HG02678 (cell line): ENCODE data around the gene TARS1.

Experiments
- ATAC-seq: cut with Tn5 transposase; IDR thresholded peaks from one replicate; pipeline ENCODE4 v1.9.1; 2021; ENCODE audit warnings: mild to moderate bottlenecking, moderate library complexity; ENCODE audit not compliant: unreplicated experiment

TARS1 gene

GRCh38 chr5:33438996-33439395 lies 1.8 kb upstream of the TARS1 start:
- no peak for ATAC-seq

GRCh38 chr5:33439905-33440481 lies 772 bp upstream of the TARS1 start:
- ATAC-seq = no peak

- ATAC-seq = peak; percentile 20
Measured at GRCh38 chr5:33441241-33442177, 744 bp downstream of the TARS1 start.

- no peak for ATAC-seq
Measured at GRCh38 chr5:33444542-33444941, 3.8 kb downstream of the TARS1 start.

- no peak for ATAC-seq
Measured at GRCh38 chr5:33445798-33446197, 5.0 kb downstream of the TARS1 start.

GRCh38 chr5:33448118-33448517 lies 7.4 kb downstream of the TARS1 start:
- ATAC-seq = no peak

- no peak for ATAC-seq
Measured at GRCh38 chr5:33457126-33457525, 16.4 kb downstream of the TARS1 start.

- ATAC-seq = no peak
Measured at GRCh38 chr5:33457817-33458216, 17.1 kb downstream of the TARS1 start.

- ATAC-seq = no peak
Measured at GRCh38 chr5:33460210-33460609, 19.4 kb downstream of the TARS1 start.

- no peak for ATAC-seq
Measured at GRCh38 chr5:33462456-33462855, 21.7 kb downstream of the TARS1 start.

GRCh38 chr5:33465120-33465519 lies 24.4 kb downstream of the TARS1 start:
- ATAC-seq = no peak

- no peak for ATAC-seq
Measured at GRCh38 chr5:33468775-33469435, 28.1 kb downstream of the TARS1 start.

- no peak for ATAC-seq
Measured at GRCh38 chr5:33470544-33470943, 29.8 kb downstream of the TARS1 start.

GRCh38 chr5:33472805-33473409 lies 32.1 kb downstream of the TARS1 start:
- no peak for ATAC-seq

GRCh38 chr5:33474004-33474403 lies 33.2 kb downstream of the TARS1 start:
- ATAC-seq = no peak

GRCh38 chr5:33474931-33475499 lies 34.2 kb downstream of the TARS1 start:
- no peak for ATAC-seq

- ATAC-seq = no peak
Measured at GRCh38 chr5:33475706-33476105, 34.9 kb downstream of the TARS1 start.

- ATAC-seq = no peak
Measured at GRCh38 chr5:33476992-33477391, 36.2 kb downstream of the TARS1 start.

- ATAC-seq = no peak
Measured at GRCh38 chr5:33477816-33478215, 37.1 kb downstream of the TARS1 start.

- ATAC-seq = no peak
Measured at GRCh38 chr5:33479311-33479710, 38.5 kb downstream of the TARS1 start.

- no peak for ATAC-seq
Measured at GRCh38 chr5:33480876-33481275, 40.1 kb downstream of the TARS1 start.
